ENCODE data around the gene EPHA6.
A peak's percentile ranks its signal among the peaks of the same experiment; 100 is the strongest.

EPHA6 gene

GRCh38 chr3:97744289-97744688, 929.9 kb downstream of the EPHA6 start:
- H3K4me3 ChIP-seq (ENCODE audit: low read depth, low read length): no peak overlapping the region
- no peak for TF ChIP-seq CTCF (IDR thresholded peaks at IDR 0.05; ENCODE audit: control insufficient read depth, extremely low read depth, insufficient read depth)
- no peak for DNase-seq (ENCODE audit: low read depth)

GRCh38 chr3:97763586-97764406, 949.4 kb downstream of the EPHA6 start:
- no peak for DNase-seq (ENCODE audit: low read depth)
- TF ChIP-seq CTCF (IDR thresholded peaks at IDR 0.05; ENCODE audit: control insufficient read depth, extremely low read depth, insufficient read depth): no peak

GRCh38 chr3:97764407-97765238, 950.2 kb downstream of the EPHA6 start, which contains the start of gene ARL6:
TSS of gene ARL6 (plus strand) at chr3:97764758. CDS start at chr3:97768108, 3,350 bp downstream.
- TF ChIP-seq CTCF (IDR thresholded peaks at IDR 0.05; ENCODE audit: control insufficient read depth, extremely low read depth, insufficient read depth): peak; percentile 44
- peak within 1 kb of the TSS; percentile 86 for H3K4me3 ChIP-seq (ENCODE audit: low read depth, low read length)
- DNase-seq (ENCODE audit: low read depth): peak; percentile 75

More at GRCh38 chr3:97763586-97764406, 949.4 kb downstream of the EPHA6 start:
- H3K4me3 ChIP-seq (ENCODE audit: low read depth, low read length): peak overlapping the region; percentile 86

DNA sequence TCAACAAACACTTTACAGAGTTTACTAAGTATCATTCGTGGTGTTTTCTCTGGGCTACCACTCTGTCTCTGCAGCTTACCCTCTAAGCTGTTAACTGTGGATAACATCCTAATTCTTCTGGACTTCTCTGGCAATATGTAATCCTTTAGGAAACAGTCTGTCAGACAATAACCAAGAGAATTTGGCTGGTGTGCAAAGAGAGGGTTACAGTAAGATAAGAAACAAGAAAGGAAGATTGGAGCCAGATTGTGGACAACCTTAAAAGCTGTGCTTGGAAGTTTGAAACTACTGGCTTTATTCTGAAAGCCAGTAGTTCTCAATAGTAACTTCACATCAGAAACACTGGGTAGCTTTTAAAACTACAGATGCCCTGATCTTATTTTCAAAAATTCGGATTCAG, 950.9 kb downstream of the EPHA6 start:
- no peak for DNase-seq (ENCODE audit: low read depth)
- TF ChIP-seq CTCF (IDR thresholded peaks at IDR 0.05; ENCODE audit: control insufficient read depth, extremely low read depth, insufficient read depth): no peak
- peak overlapping the region; percentile 86 for H3K4me3 ChIP-seq (ENCODE audit: low read depth, low read length)

DNA sequence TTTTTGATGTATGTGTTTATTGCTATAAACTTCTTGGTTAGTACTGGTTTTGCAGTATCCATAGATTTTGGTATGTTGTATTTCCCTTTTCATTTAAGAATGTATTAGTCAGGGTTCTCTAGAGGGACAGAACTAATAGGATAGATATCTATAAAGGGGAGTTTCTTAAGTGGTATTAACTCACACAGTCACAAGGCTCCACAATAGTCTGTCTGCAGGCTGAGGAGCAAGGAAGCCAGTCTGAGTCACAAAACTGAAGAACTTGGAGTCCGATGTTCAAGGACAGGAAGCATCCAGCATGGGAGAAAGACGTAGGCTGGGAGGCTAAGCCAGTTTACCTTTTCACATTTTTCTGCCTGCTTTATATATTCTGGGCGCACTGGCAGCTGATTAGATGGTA, 958.5 kb downstream of the EPHA6 start:
- no peak overlapping the region for H3K4me3 ChIP-seq (ENCODE audit: low read depth, low read length)
- DNase-seq (ENCODE audit: low read depth): no peak
- TF ChIP-seq CTCF (IDR thresholded peaks at IDR 0.05; ENCODE audit: control insufficient read depth, extremely low read depth, insufficient read depth): no peak

DNA sequence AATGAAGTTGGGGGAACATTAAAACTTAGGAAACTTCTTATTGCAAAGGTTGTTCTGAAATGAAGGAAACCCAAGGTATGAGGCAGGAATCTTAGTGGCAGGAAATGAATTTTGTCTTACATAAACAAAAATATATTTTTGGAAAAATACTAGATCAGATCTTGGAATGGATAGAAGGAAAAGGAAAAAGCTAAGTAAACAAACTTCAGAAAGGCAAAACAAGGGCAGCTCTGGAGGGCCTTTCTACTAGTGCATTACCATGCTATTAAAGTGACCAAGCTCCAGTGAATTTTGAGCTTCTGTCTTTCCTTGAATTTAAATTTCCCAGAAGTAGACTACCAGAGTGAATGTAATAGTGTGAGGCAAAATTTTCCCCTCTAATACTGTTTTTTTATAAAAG, 963.8 kb downstream of the EPHA6 start:
- H3K4me3 ChIP-seq (ENCODE audit: low read depth, low read length): no peak overlapping the region
- no peak for TF ChIP-seq CTCF (IDR thresholded peaks at IDR 0.05; ENCODE audit: control insufficient read depth, extremely low read depth, insufficient read depth)
- no peak for DNase-seq (ENCODE audit: low read depth)

All from LNCaP clone FGC (cell line).